Esophagus squamous epithelium (tissue), 5 donors: ENCODE data around the gene CPXM2. TPM values are rescaled to one million over a fixed set of nuclear protein-coding genes. Genes with fewer than 3 reads are reported as not detected.

Experiments
- DNase-seq: peaks from one replicate; lab custom pipeline; 2025; lab: John Stamatoyannopoulos, UW
- H3K27ac ChIP-seq, 4 donors: fragments of 200-600 bp; sonication (generic); one replicate each; pipeline ENCODE4 v1.5.1; 2016 to 2019; ENCODE audit warnings: mild to moderate bottlenecking in 1 of 4
- H3K27me3 ChIP-seq, 4 donors: fragments of 200-600 bp; sonication (generic); 1 replicate in 3 of 4; 2 replicates in 1 of 4; pipeline versions ENCODE4 v1.5.1 to v1.6.0; 2017 to 2021; ENCODE audit warnings: antibody characterized with exemption in 1 of 4
- H3K36me3 ChIP-seq, 3 donors: fragments of 200-600 bp; sonication (generic); one replicate each; pipeline ENCODE4 v1.5.1; 2016 to 2019
- H3K4me1 ChIP-seq, 3 donors: fragments of 200-600 bp; sonication (generic); one replicate each; pipeline ENCODE4 v1.5.1; 2017 to 2019
- H3K4me3 ChIP-seq, 4 donors: fragments of 200-600 bp; sonication (generic); 1 replicate in 3 of 4; 2 replicates in 1 of 4; pipeline ENCODE4 v1.5.1; 2016 to 2019; ENCODE audit warnings: mild to moderate bottlenecking in 2 of 4, moderate library complexity in 1 of 4
- H3K9me3 ChIP-seq, 3 donors: fragments of 200-600 bp; sonication (generic); one replicate each; pipeline ENCODE4 v1.5.1; 2016 to 2019
- POLR2A ChIP-seq, 4 donors: fragments of 450-650 bp; IDR thresholded peaks; one replicate each; pipeline ENCODE4 v1.6.1; 2017; ENCODE audit warnings: antibody characterized with exemption in 4 of 4, mild to moderate bottlenecking in 4 of 4, moderate library complexity in 3 of 4
- WGBS, 2 donors: methylation state at CpG; one replicate each; pipeline ENCODE4 v1.1.5; 2018; 5-methylcytosine and 5-hydroxymethylcytosine counted together
- intact Hi-C: fragments of 100-400 bp; cut with DNase I; formaldehyde crosslinking; loops from one replicate; pipeline ENCODE4 v1.15.0; 2022
- total RNA-seq, 4 donors: library from RNA; depleted of rRNA; stranded (reverse); fragments of >200 nt; gene quantifications; one replicate each; pipeline ENCODE4 v1.1.0, GENCODE V29; 2016
- TF ChIP-seq, protein P1 (sequence below), 6 experiments: fragments of 450-650 bp in 4 of 6; fragments of 200-600 bp in 2 of 6; sonication (generic) in 2 of 6; IDR thresholded peaks; one replicate each; pipeline ENCODE4 v1.5.1; 2016 to 2019; ENCODE audit warnings: antibody characterized with exemption in 6 of 6, mild to moderate bottlenecking in 4 of 6, moderate library complexity in 4 of 6
- donor health status: DM: yes; HTN: yes; CAD: no.

The CPXM2 gene
- total RNA-seq, 4 donors from 2014 or later = 2.5 to 9.2 (median 3.0) TPM

DNA sequence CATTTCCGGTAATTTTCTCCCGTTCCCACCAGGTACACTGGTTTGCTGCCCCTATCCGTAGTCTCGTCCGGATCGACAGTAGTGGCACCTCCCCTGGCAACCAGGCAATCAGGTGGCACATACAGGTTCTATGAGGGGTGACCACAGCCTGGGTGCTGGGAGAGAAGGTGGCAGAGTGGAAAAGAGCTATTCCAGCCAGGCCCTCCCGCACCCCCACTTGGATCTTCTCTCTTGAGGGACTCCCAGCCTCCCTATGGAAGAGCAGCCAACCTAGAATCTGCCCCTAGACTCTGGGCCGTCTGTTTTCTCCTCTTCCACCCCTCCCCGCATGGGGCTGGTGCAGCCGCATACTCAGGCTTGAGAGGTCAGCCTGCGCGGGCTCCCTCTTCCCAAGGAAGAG, 166.9 kb downstream of the CPXM2 start:
- 92 to 93% methylated on average over 7 to 11 of the region's 12 CpGs for WGBS, 2 donors
- no peaks in the 10 kb centered on the region for H3K27me3 ChIP-seq
- no peaks in the 10 kb centered on the region for H3K36me3 ChIP-seq
- H3K4me3 ChIP-seq = no peak overlapping the region
- TF ChIP-seq POLR2A (IDR thresholded peaks at IDR 0.05) = no peak
- TF ChIP-seq, protein P1, sequence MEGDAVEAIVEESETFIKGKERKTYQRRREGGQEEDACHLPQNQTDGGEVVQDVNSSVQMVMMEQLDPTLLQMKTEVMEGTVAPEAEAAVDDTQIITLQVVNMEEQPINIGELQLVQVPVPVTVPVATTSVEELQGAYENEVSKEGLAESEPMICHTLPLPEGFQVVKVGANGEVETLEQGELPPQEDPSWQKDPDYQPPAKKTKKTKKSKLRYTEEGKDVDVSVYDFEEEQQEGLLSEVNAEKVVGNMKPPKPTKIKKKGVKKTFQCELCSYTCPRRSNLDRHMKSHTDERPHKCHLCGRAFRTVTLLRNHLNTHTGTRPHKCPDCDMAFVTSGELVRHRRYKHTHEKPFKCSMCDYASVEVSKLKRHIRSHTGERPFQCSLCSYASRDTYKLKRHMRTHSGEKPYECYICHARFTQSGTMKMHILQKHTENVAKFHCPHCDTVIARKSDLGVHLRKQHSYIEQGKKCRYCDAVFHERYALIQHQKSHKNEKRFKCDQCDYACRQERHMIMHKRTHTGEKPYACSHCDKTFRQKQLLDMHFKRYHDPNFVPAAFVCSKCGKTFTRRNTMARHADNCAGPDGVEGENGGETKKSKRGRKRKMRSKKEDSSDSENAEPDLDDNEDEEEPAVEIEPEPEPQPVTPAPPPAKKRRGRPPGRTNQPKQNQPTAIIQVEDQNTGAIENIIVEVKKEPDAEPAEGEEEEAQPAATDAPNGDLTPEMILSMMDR (IDR thresholded peaks at IDR 0.05) = no peak
- H3K4me1 ChIP-seq = no peaks in the 10 kb centered on the region
- DNase-seq = no peak
- intact Hi-C loops = no loop called here
- no peak overlapping the region for H3K27ac ChIP-seq
- H3K9me3 ChIP-seq = no peaks in the 10 kb centered on the region

DNA sequence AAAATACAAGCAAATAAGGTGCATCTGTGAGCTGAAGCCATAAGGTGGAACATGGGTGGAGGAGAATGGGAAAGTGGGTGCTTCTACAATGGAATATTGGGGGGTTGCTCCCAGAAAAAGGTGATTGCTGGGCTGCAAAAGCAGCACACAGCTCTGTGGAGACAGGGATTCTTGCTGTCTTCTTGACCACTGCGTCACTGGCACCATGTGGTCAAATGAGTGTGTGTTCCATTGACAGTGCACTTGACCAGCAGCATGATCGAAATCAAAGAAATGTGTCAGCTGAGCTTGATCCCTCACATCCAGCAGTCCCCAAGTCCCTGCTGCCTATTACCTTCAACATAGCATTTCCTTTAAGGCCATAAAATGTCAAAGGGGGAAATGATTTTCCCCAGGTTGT, 169.3 kb downstream of the CPXM2 start:
- no peak for DNase-seq
- H3K36me3 ChIP-seq = no peaks in the 10 kb centered on the region
- TF ChIP-seq, protein P1 (IDR thresholded peaks at IDR 0.05) = no peak
- no peak for TF ChIP-seq POLR2A (IDR thresholded peaks at IDR 0.05)

DNA sequence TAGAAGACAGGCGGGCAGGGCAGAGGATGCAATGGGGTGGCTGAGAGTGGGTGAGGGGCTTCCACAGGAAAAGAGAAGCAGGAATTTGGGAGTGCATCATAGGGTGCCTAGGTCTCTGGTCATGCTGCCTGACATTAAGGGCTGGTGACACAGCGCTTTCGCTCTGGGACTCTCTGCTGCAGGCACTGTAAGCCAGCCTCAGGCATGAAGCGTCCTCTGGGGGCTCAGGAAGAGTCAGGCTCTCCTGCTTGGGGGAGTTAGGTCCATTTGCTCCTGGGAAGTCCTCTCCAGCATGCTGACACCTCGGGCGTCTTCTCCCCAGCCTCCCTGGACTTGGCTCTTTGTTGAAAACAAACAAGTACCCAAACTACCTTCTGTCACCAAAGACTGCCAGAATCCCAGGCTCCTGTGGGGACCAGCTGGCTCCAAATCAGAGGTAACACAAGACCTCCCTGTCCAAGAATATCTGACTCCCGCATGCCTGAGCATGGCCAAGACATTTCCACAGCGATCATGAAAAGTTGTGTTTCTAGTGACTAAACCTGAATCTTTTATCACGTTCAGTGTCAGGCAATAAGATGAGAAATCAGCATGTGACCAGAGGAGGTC, 170.1 kb downstream of the CPXM2 start:
- H3K27ac ChIP-seq = no peak overlapping the region
- no peaks in the 10 kb centered on the region for H3K27me3 ChIP-seq
- no peaks in the 10 kb centered on the region for H3K4me1 ChIP-seq
- WGBS, 2 donors = 74 to 78% methylated on average over 7 to 9 of the region's 9 CpGs
- intact Hi-C loops = no loop called here
- H3K4me3 ChIP-seq = no peak overlapping the region
- H3K36me3 ChIP-seq = no peaks in the 10 kb centered on the region
- H3K9me3 ChIP-seq = no peaks in the 10 kb centered on the region
- TF ChIP-seq POLR2A (IDR thresholded peaks at IDR 0.05) = no peak
- TF ChIP-seq, protein P1 (IDR thresholded peaks at IDR 0.05) = no peak
- no peak for DNase-seq

More for the DNA sequence above, 169.3 kb downstream of the CPXM2 start:
- Histone ChIP-seq H3K4me3 (no peak overlapping the region), H3K9me3 (no peaks in the 10 kb centered on the region), H3K27me3 (no peaks in the 10 kb centered on the region), H3K4me1 (no peaks in the 10 kb centered on the region), H3K27ac (no peak overlapping the region)
- 81 to 100% methylated on average over 2 of the region's 2 CpGs for WGBS, 2 donors
- intact Hi-C loops = no loop called here

DNA sequence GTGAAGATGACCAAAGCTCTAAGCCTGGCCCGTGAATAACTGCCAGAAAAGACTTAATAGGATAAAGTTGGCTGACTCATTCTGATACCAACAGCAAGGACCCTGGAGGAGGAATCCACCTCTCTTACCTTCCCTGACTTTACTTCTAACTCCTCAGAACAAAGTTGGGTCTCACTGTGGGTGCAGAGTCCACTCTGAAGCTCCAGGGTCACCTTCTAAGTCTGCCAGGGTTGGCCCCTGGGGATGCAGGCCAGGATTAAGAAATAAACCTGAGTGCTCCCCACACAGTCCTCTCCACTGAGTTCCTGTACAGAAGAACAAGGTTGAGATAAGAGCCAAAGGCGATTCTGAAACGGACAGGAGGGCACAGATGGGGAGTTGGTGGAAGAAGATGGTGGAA, 171.1 kb downstream of the CPXM2 start:
- TF ChIP-seq, protein P1 (IDR thresholded peaks at IDR 0.05) = no peak
- TF ChIP-seq POLR2A (IDR thresholded peaks at IDR 0.05) = no peak
- Histone ChIP-seq H3K4me3 (no peak overlapping the region), H3K4me1 (no peaks in the 10 kb centered on the region), H3K27ac (no peak overlapping the region), H3K9me3 (no peaks in the 10 kb centered on the region), H3K36me3 (no peaks in the 10 kb centered on the region), H3K27me3 (no peaks in the 10 kb centered on the region)
- no peak for DNase-seq
- intact Hi-C loops = no loop called here
- 67 to 75% methylated on average over 3 of the region's 3 CpGs for WGBS, 2 donors

DNA sequence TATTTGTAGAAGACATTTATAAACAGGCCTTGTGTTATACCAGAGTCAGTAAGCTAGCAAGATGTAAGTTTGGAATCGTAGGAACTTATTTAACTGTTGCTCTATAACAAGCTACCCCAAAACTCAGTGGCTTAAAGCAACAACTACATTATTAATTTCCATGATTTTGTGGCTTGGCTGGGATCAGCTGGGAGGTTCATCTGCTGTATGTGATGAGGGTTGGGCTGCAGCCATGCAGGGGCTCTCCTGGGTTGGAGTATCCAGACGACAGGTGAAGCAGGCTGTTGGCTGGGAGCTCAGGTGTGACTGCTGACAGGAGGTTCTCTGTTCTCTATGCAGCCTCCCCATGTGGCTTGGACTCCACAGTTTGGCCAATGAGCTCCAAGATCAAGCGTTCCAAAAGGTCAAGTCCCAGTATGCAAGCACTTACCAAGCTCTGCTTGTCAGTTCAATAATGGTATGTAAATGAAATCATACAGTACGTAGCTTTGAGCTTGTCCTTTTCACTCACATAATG, 173.0 kb downstream of the CPXM2 start:
- Histone ChIP-seq H3K9me3 (no peaks in the 10 kb centered on the region), H3K27me3 (no peaks in the 10 kb centered on the region), H3K36me3 (no peaks in the 10 kb centered on the region), H3K27ac (no peak overlapping the region), H3K4me1 (no peaks in the 10 kb centered on the region), H3K4me3 (no peak overlapping the region)
- WGBS, 2 donors = 67 to 69% methylated on average over 2 to 4 of the region's 4 CpGs
- TF ChIP-seq POLR2A (IDR thresholded peaks at IDR 0.05) = no peak
- TF ChIP-seq, protein P1 (IDR thresholded peaks at IDR 0.05) = no peak
- intact Hi-C loops = no loop called here
- DNase-seq = no peak
